Small intestine (tissue), 7 donors: ENCODE data around the gene PDE8B. TPM values are rescaled to one million over a fixed set of nuclear protein-coding genes. Genes with fewer than 3 reads are reported as not detected.

Source experiments
- DNase-seq, 2 donors: peaks; one replicate each; pipeline versions ENCODE4 v3.0.0 to v3.0.0-alpha.2; 2013
- FAIRE-seq: peaks from 2 replicates; lab custom pipeline; 2012; peaks lifted over from hg19 to GRCh38; lab: Jason Lieb, UNC
- H3K27ac ChIP-seq, 3 donors: one replicate each; pipeline ENCODE4 v1.5.1; 2013; ENCODE audit warnings: low read length in 2 of 3, mild to moderate bottlenecking in 2 of 3, control low read depth in 1 of 3, inconsistent platforms in 1 of 3, low read depth in 1 of 3, moderate library complexity in 1 of 3
- H3K27me3 ChIP-seq, 3 donors: one replicate each; pipeline ENCODE4 v1.6.1; 2013; ENCODE audit warnings: low read length in 3 of 3, inconsistent platforms in 1 of 3; ENCODE audit not compliant: control insufficient read depth in 3 of 3, insufficient read depth in 3 of 3
- H3K36me3 ChIP-seq, 3 donors: one replicate each; pipeline ENCODE4 v1.6.1; 2013; ENCODE audit warnings: low read length in 3 of 3, inconsistent platforms in 1 of 3, low read depth in 1 of 3, mild to moderate bottlenecking in 1 of 3, moderate library complexity in 1 of 3; ENCODE audit not compliant: control insufficient read depth in 3 of 3, insufficient read depth in 2 of 3
- H3K4me1 ChIP-seq, 3 donors: one replicate each; pipeline ENCODE4 v1.6.1; 2013; ENCODE audit warnings: low read length in 2 of 3, inconsistent platforms in 1 of 3, low read depth in 1 of 3, mild to moderate bottlenecking in 1 of 3, moderate library complexity in 1 of 3; ENCODE audit not compliant: control insufficient read depth in 3 of 3, insufficient read depth in 2 of 3
- H3K4me3 ChIP-seq, 3 donors: one replicate each; pipeline ENCODE4 v1.5.1; 2013; ENCODE audit warnings: low read length in 3 of 3, control low read depth in 1 of 3, inconsistent platforms in 1 of 3, low read depth in 1 of 3, mild to moderate bottlenecking in 1 of 3, moderate library complexity in 1 of 3
- H3K9me3 ChIP-seq, 2 donors: one replicate each; pipeline ENCODE4 v1.6.1; 2013; ENCODE audit warnings: low read depth in 1 of 2, low read length in 1 of 2; ENCODE audit not compliant: control insufficient read depth in 2 of 2, insufficient read depth in 1 of 2
- WGBS, 3 donors: extraction: QIAGEN DNeasy Blood & Tissue Kit; methylation state at CpG; one replicate each; pipeline ENCODE4 v1.1.7; 2013; 5-methylcytosine and 5-hydroxymethylcytosine counted together
- polyA plus RNA-seq, 4 donors: library from polyadenylated mRNA; stranded (reverse) in 3 of 4; unstranded in 1 of 4; fragments of 200-250 nt in 3 of 4; fragments of 120-200 nt in 1 of 4; gene quantifications; one replicate each; pipeline versions ENCODE4 v1.2.1 to v1.2.3, GENCODE V29; 2013
- donor health status: healthy with polysubstance abuse.
- donor health status: control.
- donor health status: control.
- donor health status: Bipolar disorder and iron deficiency.
- donor health status: healthy.

The PDE8B gene
- polyA plus RNA-seq, 4 donors: 0.22 to 1.5 (median 0.99) TPM

DNA sequence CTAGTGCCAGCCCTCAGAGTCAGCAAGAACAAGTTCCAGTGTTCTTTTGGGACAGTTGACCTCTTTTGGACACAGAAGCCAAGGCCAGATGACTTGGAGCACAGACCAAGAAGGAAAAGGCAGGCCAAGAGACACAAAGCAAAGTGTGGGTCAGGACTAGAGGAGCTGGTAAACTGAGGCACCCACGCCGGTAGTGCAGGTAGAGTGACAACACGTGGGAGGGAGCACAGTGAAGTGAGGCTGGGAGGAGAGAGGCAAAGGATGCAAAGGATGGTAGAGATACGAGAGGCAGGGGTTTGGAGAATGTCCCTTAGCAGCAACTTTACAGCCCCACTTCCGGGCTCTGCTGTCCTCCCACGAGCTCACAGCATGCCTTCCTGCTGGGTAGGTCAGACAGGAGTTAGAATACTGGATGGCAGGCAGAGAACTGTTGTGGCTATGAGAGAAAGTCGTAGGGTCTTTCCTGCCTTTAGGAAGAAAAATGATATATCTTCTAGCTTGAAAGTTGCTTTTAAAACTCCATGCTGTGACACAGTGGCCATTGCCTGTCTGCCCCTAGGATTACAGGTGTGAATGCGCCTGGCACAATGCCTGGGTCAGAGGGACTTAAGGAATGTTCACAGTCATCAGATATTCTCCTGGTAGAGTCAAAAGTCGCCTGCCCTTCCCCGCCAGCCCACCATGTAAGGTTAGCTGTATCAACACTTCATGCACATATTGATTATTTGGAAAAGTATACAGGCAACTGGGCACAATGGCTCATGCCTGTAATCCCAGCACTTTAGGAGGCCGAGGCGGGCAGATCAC, 97.9 kb downstream of the PDE8B start:
- Histone ChIP-seq H3K4me1 (peaks cover 0 to 4% (median 0%) of the 10 kb centered on the region in 3 donors), H3K4me3 (no peak overlapping the region), H3K27ac (no peak overlapping the region), H3K9me3 (no peaks in the 10 kb centered on the region), H3K36me3 (no peaks in the 10 kb centered on the region), H3K27me3 (no peaks in the 10 kb centered on the region)
- DNase-seq (no peak), FAIRE-seq (no peak)
- WGBS, 3 donors: 61 to 76% (median 72%) methylated on average over 12 of the region's 12 CpGs

DNA sequence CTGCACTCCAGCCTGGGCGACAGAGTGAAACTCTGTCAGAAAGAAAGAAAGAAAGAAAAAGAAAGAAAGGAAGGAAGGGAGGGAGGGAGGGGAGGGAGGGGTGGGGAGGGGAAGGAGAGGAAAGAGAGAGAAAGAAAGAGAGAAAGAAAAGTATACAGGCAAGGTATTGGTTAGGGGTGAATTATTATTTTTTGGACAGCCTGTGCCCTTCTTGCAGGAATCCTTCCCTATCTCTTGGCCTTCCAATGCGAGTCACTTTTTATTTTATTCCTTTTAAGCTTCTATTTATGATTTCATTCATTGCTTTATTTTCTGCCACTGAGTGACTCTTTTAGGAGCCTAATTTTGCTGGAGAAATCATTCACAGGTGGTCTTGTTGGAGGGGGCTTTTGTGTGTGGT, 98.7 kb downstream of the PDE8B start:
- no peaks in the 10 kb centered on the region for H3K27me3 ChIP-seq
- DNase-seq: no peak
- H3K9me3 ChIP-seq: no peaks in the 10 kb centered on the region
- FAIRE-seq: no peak
- H3K36me3 ChIP-seq: no peaks in the 10 kb centered on the region
- peaks cover 0 to 4% (median 0%) of the 10 kb centered on the region in 3 donors for H3K4me1 ChIP-seq
- H3K4me3 ChIP-seq: no peak overlapping the region
- H3K27ac ChIP-seq: no peak overlapping the region
- 90 to 95% (median 94%) methylated on average over 2 of the region's 2 CpGs for WGBS, 3 donors

DNA sequence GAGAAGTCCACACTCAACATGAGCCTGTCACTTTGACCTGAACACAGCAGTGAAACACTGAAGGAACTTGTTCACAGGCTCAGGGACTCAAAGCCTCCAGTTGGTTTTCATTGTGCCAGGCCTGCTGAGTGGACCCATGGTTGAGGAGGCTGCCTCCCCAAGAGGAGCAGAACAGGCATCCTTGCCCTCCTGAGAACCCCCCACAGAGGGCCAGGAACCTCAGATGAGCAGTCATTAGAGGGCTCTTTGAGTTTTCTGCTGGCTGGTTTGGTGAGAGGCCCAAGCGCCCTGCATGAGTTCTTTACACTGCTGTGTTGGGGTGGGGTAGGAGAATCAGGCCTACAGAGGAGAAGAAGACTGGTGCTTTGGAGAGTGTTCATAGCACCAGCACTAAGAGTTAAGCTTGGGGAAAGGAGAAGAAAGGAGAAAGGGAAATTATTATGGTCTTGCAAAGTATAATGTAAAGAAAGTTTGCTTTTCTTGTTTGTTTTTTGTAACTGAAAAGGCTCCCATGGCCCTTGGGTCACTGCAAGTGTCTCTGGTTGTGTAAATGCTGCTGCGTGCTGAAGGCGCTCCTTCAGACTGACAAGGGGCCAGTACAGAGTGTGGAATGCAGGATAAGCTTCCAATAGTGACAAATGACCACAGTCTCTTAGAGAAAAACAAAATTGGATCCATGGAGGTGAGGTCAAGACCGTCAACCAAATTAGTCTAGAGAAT, 100.2 kb downstream of the PDE8B start:
- Histone ChIP-seq H3K4me1 (peaks cover 0 to 4% (median 0%) of the 10 kb centered on the region in 3 donors), H3K27me3 (no peaks in the 10 kb centered on the region), H3K27ac (no peak overlapping the region), H3K36me3 (no peaks in the 10 kb centered on the region), H3K9me3 (no peaks in the 10 kb centered on the region), H3K4me3 (no peak overlapping the region)
- FAIRE-seq: no peak
- WGBS, 3 donors: 82 to 95% (median 90%) methylated on average over 4 of the region's 4 CpGs
- no peak for DNase-seq

- no peak for DNase-seq
- H3K4me3 ChIP-seq: no peak overlapping the region
- H3K27ac ChIP-seq: no peak overlapping the region
- FAIRE-seq: no peak
- H3K36me3 ChIP-seq: no peaks in the 10 kb centered on the region
- 62 to 83% (median 81%) methylated on average over 1 of the region's 1 CpG for WGBS, 3 donors
- H3K9me3 ChIP-seq: no peaks in the 10 kb centered on the region
- H3K4me1 ChIP-seq: peaks cover 0 to 4% (median 0%) of the 10 kb centered on the region in 3 donors
- H3K27me3 ChIP-seq: no peaks in the 10 kb centered on the region
These were observed 100.7 kb downstream of the PDE8B start for GRCh38 chr5:77311214-77311571.

DNA sequence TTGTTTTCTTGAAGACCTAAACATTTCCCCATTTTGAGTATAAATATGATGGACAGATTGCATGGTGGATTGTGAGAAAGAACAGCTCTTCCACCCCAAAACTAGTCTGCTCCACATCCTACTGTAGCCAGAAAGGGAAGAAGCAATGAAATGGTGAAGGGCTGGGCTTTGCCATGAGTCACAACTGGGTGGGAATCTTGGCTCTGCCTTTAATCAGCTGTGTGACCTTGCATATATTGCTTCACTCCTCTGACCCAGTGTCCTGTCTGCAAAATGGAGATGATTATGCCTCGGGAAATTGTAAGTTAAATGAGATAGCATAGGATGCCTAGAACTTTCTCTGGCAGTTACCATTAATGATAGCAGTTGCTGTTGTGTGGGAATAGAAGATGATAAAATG, 101.9 kb downstream of the PDE8B start:
- H3K27me3 ChIP-seq: no peaks in the 10 kb centered on the region
- peak in 1 of 2 donors; percentile 29 for DNase-seq
- no peaks in the 10 kb centered on the region for H3K36me3 ChIP-seq
- 33 to 77% (median 65%) methylated on average over 1 of the region's 1 CpG for WGBS, 3 donors
- H3K27ac ChIP-seq: no peak overlapping the region
- H3K4me3 ChIP-seq: no peak overlapping the region
- no peaks in the 10 kb centered on the region for H3K9me3 ChIP-seq
- peaks cover 0 to 4% (median 0%) of the 10 kb centered on the region in 3 donors for H3K4me1 ChIP-seq
- no peak for FAIRE-seq

- Histone ChIP-seq H3K4me3 (no peak overlapping the region), H3K27ac (no peak overlapping the region), H3K27me3 (peaks cover 0 to 1% (median 0%) of the 10 kb centered on the region in 3 donors), H3K36me3 (no peaks in the 10 kb centered on the region), H3K9me3 (no peaks in the 10 kb centered on the region), H3K4me1 (no peaks in the 10 kb centered on the region)
- no peak for DNase-seq
- 75 to 85% (median 80%) methylated on average over 1 of the region's 1 CpG for WGBS, 3 donors
- no peak for FAIRE-seq
These were observed 106.6 kb downstream of the PDE8B start for GRCh38 chr5:77316871-77317661.

DNA sequence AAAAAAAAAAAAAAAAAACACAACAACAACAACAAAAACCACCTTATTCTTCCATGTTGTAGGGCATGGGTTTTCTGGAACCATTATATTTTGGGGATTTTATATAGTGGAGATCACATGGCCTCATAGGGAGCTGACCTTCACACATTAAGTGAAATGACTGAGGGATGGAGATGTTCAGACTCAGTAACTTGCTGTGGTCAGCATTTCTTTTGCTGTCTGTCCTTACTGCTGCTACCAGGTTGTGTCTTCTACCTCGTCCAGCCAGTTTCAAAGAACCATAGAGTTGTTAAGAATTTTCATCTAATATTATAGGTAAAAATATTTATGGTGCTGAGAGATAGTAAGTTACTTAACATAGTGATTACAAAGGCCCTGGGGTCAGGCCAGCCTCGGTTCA, 107.6 kb downstream of the PDE8B start:
- no peak for DNase-seq
- H3K36me3 ChIP-seq: no peaks in the 10 kb centered on the region
- no peak overlapping the region for H3K27ac ChIP-seq
- no peak for FAIRE-seq
- no peaks in the 10 kb centered on the region for H3K9me3 ChIP-seq
- no peaks in the 10 kb centered on the region for H3K4me1 ChIP-seq
- no peak overlapping the region for H3K4me3 ChIP-seq
- H3K27me3 ChIP-seq: peaks cover 0 to 2% (median 0%) of the 10 kb centered on the region in 3 donors
- 79 to 82% (median 81%) methylated on average over 2 of the region's 2 CpGs for WGBS, 3 donors

DNA sequence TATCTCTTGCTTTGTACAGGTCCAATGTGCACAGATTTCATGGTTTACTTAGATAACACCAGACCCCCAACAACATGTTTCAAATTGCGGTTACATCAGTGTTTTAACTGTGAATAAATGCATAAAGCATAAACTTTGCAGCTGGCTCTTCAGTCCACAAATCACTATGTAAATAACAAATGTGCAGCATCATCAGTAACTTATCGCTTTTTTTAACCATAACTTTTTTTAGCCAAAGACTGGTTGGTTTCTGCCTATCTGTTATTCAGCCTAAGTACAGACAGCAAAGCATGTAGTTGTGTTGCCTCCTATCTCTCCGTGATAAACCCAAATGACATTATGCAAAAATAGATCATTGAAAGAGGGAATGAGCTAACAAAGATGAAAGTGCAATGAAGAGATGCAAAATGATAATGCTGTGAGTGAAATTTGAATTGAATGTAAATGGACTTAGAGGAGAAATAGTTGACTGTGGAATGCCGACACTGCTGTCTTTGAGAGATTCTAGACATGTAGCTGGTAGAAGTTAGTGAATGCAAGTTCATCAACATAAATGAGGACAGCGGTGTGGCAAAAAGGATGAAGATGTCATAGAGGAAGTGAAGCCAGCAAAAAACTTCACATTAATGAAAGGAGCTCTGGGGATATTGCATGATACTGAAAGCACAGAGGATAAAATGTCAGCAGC, 108.8 kb downstream of the PDE8B start:
- Histone ChIP-seq H3K27ac (no peak overlapping the region), H3K4me3 (no peak overlapping the region), H3K9me3 (no peaks in the 10 kb centered on the region), H3K36me3 (no peaks in the 10 kb centered on the region), H3K27me3 (peaks cover 0 to 2% (median 0%) of the 10 kb centered on the region in 3 donors), H3K4me1 (no peaks in the 10 kb centered on the region)
- DNase-seq (no peak), FAIRE-seq (no peak)
- 78 to 90% (median 87%) methylated on average over 5 of the region's 5 CpGs for WGBS, 3 donors
